Left renal pelvis (tissue), 4 donors: Measurements from ENCODE around the gene IL10. TPM values are rescaled to one million over a fixed set of nuclear protein-coding genes. Genes with fewer than 3 reads are reported as not detected.

Experiments used
- DNase-seq, 4 donors: peaks; one replicate each; pipeline ENCODE4 v3.0.0-alpha.2; 2013; ENCODE audit warnings: low read depth in 4 of 4, low spot score in 3 of 4
- polyA plus RNA-seq, 4 donors: library from polyadenylated mRNA; unstranded; fragments of 120-200 nt; gene quantifications; one replicate each; pipeline ENCODE4 v1.2.1, GENCODE V29; 2013; ENCODE audit not compliant: insufficient read length in 4 of 4

Gene IL10
- 1 to 10 TPM in 1 of 4 donors, under 1 TPM in 1, not detected in 2; 0.52 to 2.6 TPM for polyA plus RNA-seq

DNA sequence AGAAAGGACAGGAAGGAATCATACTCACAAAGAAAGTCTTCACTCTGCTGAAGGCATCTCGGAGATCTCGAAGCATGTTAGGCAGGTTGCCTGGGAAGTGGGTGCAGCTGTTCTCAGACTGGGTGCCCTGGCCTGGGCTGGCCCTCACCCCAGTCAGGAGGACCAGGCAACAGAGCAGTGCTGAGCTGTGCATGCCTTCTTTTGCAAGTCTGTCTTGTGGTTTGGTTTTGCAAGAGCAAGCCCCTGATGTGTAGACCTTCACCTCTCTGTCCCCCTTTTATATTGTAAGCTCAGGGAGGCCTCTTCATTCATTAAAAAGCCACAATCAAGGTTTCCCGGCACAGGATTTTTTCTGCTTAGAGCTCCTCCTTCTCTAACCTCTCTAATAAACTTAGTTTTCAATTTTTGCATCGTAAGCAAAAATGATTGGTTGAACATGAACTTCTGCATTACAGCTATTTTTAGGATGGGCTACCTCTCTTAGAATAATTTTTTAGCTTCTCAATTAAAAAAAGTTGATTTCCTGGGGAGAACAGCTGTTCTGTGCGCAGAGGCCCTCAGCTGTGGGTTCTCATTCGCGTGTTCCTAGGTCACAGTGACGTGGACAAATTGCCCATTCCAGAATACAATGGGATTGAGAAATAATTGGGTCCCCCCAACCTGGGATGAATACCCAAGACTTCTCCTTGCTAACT, at the start of gene IL10:
Gene IL10 (minus strand): TSS at position 252 of the 695 bp plus-strand sequence. CDS start 59 bp downstream, at position 193.
- no peak for DNase-seq

DNA sequence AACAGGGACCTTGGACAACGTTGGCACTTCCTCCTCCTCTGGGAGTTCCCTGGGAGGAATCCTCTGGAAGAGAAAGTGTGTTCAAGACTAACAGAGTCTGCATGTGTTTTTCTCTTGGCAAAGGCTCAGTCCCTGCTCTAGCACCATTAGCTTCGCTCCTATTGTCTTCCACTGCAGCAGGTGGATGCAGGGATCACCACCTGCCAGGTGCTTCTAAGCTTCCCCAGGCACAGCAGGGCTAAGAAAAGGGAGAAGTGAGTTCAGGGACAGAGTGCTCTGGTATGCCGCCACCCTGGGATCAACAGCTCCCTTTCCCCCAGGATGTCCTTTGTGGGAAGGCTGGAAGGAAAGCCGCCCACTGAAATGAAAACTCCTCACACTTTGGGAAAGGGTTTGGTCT, 49.2 kb upstream of the IL10 start:
- DNase-seq, result no peak

- no peak for DNase-seq
These were observed 44.3 kb upstream of the IL10 start for GRCh38 chr1:206816390-206817287.

DNA sequence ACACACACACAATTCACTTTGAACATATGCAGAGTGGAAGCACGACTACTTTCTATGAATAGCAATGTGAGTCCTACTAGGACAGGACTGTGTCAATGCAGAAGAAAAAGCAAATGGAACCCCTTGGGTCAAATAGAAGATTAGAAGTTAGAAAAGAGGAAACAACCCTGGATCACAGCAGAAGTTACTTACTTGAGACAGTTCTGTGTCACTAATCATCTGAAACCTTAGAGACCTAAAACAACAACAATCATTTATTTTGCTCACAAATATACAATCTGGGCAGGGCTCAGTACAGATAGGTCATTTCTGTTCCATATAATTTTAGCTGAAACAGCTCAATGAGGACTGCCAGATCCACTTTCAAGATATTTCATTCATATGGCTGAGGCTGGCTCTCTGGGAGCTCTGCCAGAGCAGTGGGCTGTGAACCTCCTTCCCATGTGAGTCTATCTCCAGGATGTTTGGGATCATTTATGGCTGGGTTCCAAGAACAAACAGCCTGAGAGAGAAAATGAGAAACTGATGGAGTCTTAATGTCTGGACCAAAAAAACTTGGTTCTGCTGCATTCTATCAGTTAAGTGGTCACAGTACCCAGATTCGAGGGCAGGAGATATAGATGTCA, 42.5 kb upstream of the IL10 start:
- DNase-seq, result peak in 2 of 4 donors; percentile 14

GRCh38 chr1:206812471-206812870, 40.2 kb upstream of the IL10 start:
- no peak for DNase-seq

- DNase-seq, result no peak
These were observed 37.3 kb upstream of the IL10 start for GRCh38 chr1:206809504-206810084.

DNA sequence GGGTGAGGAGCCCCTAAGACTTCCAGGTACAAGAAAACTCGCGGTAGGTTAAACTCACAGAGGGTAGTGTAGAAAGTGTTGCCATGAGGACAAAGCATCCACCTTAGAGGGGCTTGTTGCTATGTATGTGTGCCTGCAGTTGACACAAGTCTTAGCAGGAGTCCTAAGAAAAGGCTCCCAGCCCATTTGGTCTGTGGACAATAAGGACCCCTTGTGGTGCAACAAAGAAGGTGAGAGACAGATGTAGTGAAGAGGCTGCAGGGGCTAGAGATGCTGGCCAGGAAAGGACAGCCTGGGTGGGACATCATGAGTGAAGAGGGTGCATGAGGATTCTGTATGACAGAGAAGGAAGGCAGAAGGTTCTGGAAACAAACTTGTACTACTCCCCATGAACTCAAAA, 36.3 kb upstream of the IL10 start:
- DNase-seq, result no peak

- DNase-seq, result no peak
These were observed 33.1 kb upstream of the IL10 start for GRCh38 chr1:206805357-206805756.

DNA sequence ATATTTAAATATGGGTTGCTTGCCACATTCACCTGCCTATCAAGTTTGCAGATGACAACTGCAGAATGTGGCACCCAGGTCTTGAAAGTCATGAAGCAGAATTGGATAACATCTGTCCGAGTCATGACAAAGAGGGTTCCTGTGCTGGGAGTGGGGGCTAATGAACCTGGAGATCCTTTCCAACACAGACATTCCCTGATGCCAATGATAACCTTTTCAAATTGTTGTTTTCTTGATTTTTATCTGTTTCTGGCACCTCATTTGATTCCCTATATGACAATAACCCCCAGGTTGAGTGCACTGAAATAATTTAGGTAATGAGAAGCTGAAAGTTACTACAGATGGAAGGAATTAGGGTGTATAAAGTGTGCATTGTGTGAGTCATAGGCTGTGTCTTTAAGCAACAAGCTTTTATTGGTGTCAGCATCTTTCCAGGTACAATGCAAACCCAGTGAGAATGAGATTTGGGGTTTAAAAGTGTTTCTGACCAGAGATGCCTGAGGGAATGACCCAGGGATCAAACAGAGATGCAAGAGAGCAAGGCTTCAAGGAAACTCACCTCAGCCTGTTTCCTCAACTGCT, 32.0 kb upstream of the IL10 start:
- no peak for DNase-seq

DNA sequence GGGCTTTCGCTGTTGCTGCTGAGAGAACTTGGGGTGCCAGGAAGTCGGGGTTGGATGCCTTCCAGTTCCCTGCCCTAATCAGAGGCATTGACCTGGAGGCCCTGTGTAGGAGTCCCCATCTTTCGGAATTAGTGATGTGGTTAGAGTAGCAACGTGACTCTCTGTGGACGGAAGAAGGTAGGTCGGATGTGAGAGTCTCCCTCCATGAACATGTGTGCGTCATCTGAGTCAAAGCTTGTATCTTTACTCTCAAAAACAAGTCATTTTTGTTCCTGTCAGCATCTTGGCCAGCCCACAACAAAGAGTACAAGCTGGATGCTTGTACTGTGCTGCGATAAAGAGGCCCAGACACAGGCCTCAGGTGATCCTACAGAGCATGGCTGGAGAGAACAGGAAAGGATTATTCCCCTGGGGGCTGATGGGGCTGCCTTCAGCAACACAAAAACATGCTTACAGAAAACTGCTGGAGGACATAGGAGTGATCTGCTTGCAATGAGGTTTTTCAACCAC, 31.0 kb upstream of the IL10 start:
- no peak for DNase-seq

GRCh38 chr1:206802401-206802800, 30.1 kb upstream of the IL10 start:
- DNase-seq, result no peak

GRCh38 chr1:206801467-206801866, 29.2 kb upstream of the IL10 start:
- no peak for DNase-seq

DNA sequence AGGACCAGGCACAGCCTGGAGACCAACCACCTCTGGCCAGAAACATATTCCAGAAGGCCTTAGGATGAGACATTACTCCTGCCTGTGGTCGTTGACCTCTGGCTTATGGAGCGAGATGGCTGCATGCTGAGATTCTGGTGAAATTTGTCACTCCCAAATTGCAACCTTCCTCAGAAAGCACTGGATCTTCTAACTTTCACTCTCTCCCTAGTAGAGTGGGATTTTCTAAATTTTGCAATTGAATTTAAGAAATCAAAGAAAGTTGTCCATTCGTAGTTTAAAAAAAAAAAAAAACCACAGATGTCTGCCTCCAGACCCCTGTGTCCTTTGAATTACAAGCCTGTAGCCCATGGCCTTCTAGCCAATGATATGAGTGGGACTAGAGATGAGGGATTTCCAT, 28.6 kb upstream of the IL10 start:
- no peak for DNase-seq

- no peak for DNase-seq
These were observed 28.1 kb upstream of the IL10 start for GRCh38 chr1:206800411-206800810.

DNA sequence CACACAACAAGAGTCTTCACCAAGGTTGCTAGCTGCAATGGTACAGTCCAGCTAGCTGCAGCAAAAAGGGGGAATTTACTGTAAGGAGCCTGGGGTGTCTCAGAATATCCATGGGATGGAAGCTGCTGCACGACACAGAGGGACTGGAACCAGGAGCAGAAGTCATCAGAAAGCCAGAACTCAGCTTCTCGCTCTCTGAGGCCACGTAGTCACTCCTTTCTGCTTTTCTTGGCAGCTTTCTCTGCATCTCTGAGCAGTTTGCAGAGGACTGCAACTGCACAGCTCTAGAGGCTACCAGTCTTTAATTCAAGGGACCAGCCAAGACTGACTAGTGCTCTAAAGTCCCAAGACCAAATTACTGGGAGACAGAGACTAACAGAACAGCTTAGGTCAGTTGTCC, 27.0 kb upstream of the IL10 start:
- no peak for DNase-seq

GRCh38 chr1:206798384-206798996, 26.2 kb upstream of the IL10 start:
- no peak for DNase-seq

- no peak for DNase-seq
These were observed 25.5 kb upstream of the IL10 start for GRCh38 chr1:206797534-206798383.

DNA sequence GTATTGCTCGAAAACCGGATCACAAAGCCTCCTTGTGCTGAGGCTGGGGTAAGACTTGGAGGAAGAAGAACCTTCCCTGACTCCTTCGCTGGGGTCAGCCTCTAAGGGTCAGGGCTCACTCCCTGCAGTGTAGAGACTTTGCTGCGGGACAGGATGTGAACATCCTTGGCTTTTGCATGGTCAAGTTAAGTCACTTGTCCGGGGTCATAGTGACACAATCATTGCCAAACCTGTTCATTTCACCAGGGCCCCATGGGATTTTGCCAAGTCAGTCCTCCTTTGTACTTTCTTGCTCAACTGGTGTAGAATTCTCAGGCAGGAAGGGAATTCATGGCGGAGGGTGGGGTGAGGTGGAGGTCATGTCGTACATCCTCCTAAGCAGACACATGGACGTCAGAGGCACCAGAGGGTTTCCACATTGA, 24.7 kb upstream of the IL10 start:
- no peak for DNase-seq

DNA sequence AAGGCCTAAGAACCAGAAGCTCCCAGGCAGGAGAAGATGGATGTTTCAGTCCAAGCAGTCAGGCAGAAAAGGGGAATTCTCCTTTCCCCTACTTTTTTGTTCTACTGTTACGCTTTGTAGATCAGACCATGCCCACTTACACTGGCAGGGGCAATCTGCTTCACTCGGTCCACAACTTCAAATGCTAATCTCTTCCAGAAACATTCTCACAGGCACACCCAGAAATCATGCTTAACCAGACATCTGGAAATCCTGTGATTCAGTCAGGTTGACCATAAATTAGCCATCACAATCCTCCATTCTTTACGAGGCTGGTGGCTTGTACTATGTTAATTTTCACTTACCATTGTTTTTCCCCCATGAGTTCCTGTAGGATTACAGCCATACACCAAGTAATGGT, 23.8 kb upstream of the IL10 start:
- DNase-seq, result no peak
